Adrenal gland (tissue), 12 donors: ENCODE data around the gene PADI6. TPM values are rescaled to one million over a fixed set of nuclear protein-coding genes. Genes with fewer than 3 reads are reported as not detected.

ENCODE experiments used
- DNase-seq, 7 donors: peaks; one replicate each; pipeline ENCODE4 v3.0.0-alpha.2; 2019 to 2020
- H3K27ac ChIP-seq, 5 donors: fragments of 200-600 bp; sonication (generic) in 4 of 5; 1 replicate in 3 of 5; 2 replicates in 2 of 5; pipeline versions ENCODE4 v1.5.1 to v1.8.0; 2016 to 2020; ENCODE audit warnings: mild to moderate bottlenecking in 1 of 5
- H3K27me3 ChIP-seq: fragments of 200-600 bp; 2 replicates; pipeline ENCODE4 v1.8.0; 2021
- H3K36me3 ChIP-seq, 2 donors: fragments of 200-600 bp; replicated peaks in 1 of 2; 1 replicate in 1 of 2; 2 replicates in 1 of 2; pipeline versions ENCODE4 v1.5.1 to v1.8.0; 2018 to 2022
- H3K4me1 ChIP-seq, 2 donors: fragments of 200-600 bp; replicated peaks in 1 of 2; 1 replicate in 1 of 2; 2 replicates in 1 of 2; pipeline versions ENCODE4 v1.5.1 to v1.8.0; 2018 to 2021
- H3K4me3 ChIP-seq, 4 donors: fragments of 200-600 bp; sonication (generic) in 3 of 4; one replicate each; pipeline ENCODE4 v1.5.1; 2016 to 2018
- H3K9me3 ChIP-seq, 3 donors: fragments of 200-600 bp; sonication (generic) in 1 of 3; replicated peaks in 1 of 3; 1 replicate in 2 of 3; 2 replicates in 1 of 3; pipeline versions ENCODE4 v1.5.1 to v1.8.0; 2016 to 2021
- POLR2A ChIP-seq, 2 donors: fragments of 450-650 bp; IDR thresholded peaks; one replicate each; pipeline ENCODE4 v1.6.1; 2017; ENCODE audit warnings: antibody characterized with exemption in 2 of 2, mild to moderate bottlenecking in 2 of 2, moderate library complexity in 1 of 2
- whole genome bisulfite sequencing, 4 donors: extraction: QIAGEN DNeasy Blood & Tissue Kit in 2 of 4; methylation state at CpG; one replicate each; pipeline versions ENCODE4 v1.1.5 to v1.1.7; 2013 to 2017; 5-methylcytosine and 5-hydroxymethylcytosine counted together
- intact Hi-C, 2 donors: fragments of 100-400 bp; cut with DNase I; formaldehyde crosslinking; loops; one replicate each; pipeline versions ENCODE4 v1.14.1 to v1.15.0; 2022 to 2023
- polyA plus RNA-seq, 3 donors: library from polyadenylated mRNA; stranded (reverse); fragments of 200-250 nt in 2 of 3; fragments of 350-450 nt in 1 of 3; fragmentation: Illumina TruSeq in 1 of 3; extraction: RNeasy Lipid Tissue Mini Kit (QIAGEN cat#74804) in 1 of 3; gene quantifications; one replicate each; pipeline ENCODE4 v1.2.3, GENCODE V29; 2013 to 2014
- total RNA-seq, 9 donors: library from RNA; depleted of rRNA in 4 of 9; stranded (reverse); fragments of >200 nt in 4 of 9; fragments of 120-200 nt in 1 of 9; fragmentation: NEBNext Ultra II Directional in 1 of 9; extraction: Animal tissue kit (Norgen Biotek cat#: 25700) in 1 of 9; gene quantifications; one replicate each; pipeline versions ENCODE4 v1.1.0 to v1.2.4, GENCODE V29; 2013 to 2023
- TF ChIP-seq, protein P1 (sequence below), 6 experiments: fragments of 450-650 bp in 4 of 6; fragments of 200-600 bp in 2 of 6; sonication (generic) in 1 of 6; IDR thresholded peaks; 1 replicate in 5 of 6; 2 replicates in 1 of 6; pipeline versions ENCODE4 v1.5.1 to v1.8.0; 2016 to 2021; ENCODE audit warnings: antibody characterized with exemption in 6 of 6, mild to moderate bottlenecking in 2 of 6, moderate library complexity in 1 of 6
- donor health status: healthy with polysubstance abuse.
- donor health status: Bipolar disorder and iron deficiency.
- donor health status: DM: yes; HTN: yes; CAD: no.
- donor health status: DM: no; HTN: no; CAD: no.
- donor health status: DM: no; HTN: no; CAD: no.
- donor health status: DM: yes; HTN: yes; CAD: no.

Gene PADI6
- total and polyA plus RNA-seq, 12 donors = not detected

DNA sequence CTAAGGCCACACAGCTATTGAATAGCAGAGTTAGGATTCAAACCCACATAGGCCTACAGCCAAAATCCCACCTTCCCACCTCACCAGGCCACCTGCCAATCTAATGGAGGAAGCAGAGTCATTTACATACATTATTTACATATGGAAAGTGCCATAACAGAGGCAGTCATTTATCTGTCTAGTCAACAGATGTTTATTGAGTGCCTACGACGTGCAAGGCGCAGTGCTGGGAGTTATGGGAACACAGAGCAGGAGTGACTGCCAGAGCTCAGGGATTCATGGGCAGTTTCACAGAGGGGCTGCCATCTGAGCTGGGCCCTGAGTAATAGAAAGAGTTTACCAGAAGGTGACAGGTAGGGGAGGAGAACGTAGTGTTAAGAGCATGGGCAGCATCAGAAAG lies 10.3 kb upstream of the PADI6 start:
- DNase-seq = no peak
- H3K4me3 ChIP-seq = no peak overlapping the region
- H3K4me1 ChIP-seq = no peaks in the 10 kb centered on the region
- no peaks in the 10 kb centered on the region for H3K27me3 ChIP-seq
- TF ChIP-seq, protein P1, sequence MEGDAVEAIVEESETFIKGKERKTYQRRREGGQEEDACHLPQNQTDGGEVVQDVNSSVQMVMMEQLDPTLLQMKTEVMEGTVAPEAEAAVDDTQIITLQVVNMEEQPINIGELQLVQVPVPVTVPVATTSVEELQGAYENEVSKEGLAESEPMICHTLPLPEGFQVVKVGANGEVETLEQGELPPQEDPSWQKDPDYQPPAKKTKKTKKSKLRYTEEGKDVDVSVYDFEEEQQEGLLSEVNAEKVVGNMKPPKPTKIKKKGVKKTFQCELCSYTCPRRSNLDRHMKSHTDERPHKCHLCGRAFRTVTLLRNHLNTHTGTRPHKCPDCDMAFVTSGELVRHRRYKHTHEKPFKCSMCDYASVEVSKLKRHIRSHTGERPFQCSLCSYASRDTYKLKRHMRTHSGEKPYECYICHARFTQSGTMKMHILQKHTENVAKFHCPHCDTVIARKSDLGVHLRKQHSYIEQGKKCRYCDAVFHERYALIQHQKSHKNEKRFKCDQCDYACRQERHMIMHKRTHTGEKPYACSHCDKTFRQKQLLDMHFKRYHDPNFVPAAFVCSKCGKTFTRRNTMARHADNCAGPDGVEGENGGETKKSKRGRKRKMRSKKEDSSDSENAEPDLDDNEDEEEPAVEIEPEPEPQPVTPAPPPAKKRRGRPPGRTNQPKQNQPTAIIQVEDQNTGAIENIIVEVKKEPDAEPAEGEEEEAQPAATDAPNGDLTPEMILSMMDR (IDR thresholded peaks at IDR 0.05) = no peak
- no peak for TF ChIP-seq POLR2A (IDR thresholded peaks at IDR 0.05)
- intact Hi-C loops = loop anchor here in 1 of 2 donors (10.0 kb wide), 1 partner anchor 1143 kb away; no protein-coding TSS in a partner anchor
- no peaks in the 10 kb centered on the region for H3K36me3 ChIP-seq
- WGBS, 4 donors = 69 to 88% (median 81%) methylated on average over 4 of the region's 4 CpGs
- no peak overlapping the region for H3K27ac ChIP-seq
- no peaks in the 10 kb centered on the region for H3K9me3 ChIP-seq

DNA sequence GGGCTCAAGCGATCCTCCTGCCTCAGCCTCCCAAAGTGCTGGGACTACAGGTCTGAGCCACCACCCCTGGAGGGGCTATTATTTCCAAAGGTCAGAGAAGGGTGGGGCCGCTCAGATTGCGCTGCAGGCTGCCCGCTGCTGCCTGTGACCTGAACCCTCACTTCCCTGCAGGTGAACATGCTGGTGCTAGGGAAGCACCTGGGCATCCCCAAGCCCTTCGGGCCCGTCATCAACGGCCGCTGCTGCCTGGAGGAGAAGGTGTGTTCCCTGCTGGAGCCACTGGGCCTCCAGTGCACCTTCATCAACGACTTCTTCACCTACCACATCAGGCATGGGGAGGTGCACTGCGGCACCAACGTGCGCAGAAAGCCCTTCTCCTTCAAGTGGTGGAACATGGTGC lies 8.6 kb upstream of the PADI6 start:
- H3K4me3 ChIP-seq = no peak overlapping the region
- TF ChIP-seq POLR2A (IDR thresholded peaks at IDR 0.05) = no peak
- TF ChIP-seq, protein P1 (IDR thresholded peaks at IDR 0.05) = no peak
- intact Hi-C loops = loop anchor here in 1 of 2 donors (10.0 kb wide), 1 partner anchor 1141 kb away; no protein-coding TSS in a partner anchor

GRCh38 chr1:17363771-17364170 lies 8.2 kb upstream of the PADI6 start:
- no peaks in the 10 kb centered on the region for H3K27me3 ChIP-seq
- H3K4me3 ChIP-seq = no peak overlapping the region
- no peak for DNase-seq
- H3K9me3 ChIP-seq = no peaks in the 10 kb centered on the region
- H3K36me3 ChIP-seq = no peaks in the 10 kb centered on the region
- H3K4me1 ChIP-seq = no peaks in the 10 kb centered on the region
- intact Hi-C loops = loop anchor here in 1 of 2 donors (10.0 kb wide), 1 partner anchor 1141 kb away; no protein-coding TSS in a partner anchor
- H3K27ac ChIP-seq = no peak overlapping the region
- no peak for TF ChIP-seq POLR2A (IDR thresholded peaks at IDR 0.05)
- TF ChIP-seq, protein P1 (IDR thresholded peaks at IDR 0.05) = no peak
- WGBS, 4 donors = 75 to 81% (median 77%) methylated on average over 2 to 4 of the region's 4 CpGs

More for the DNA sequence above, 8.6 kb upstream of the PADI6 start:
- no peaks in the 10 kb centered on the region for H3K4me1 ChIP-seq
- H3K27ac ChIP-seq = no peak overlapping the region
- no peak for DNase-seq
- H3K27me3 ChIP-seq = no peaks in the 10 kb centered on the region
- 80 to 93% (median 86%) methylated on average over 5 to 12 of the region's 12 CpGs for WGBS, 4 donors
- no peaks in the 10 kb centered on the region for H3K9me3 ChIP-seq
- no peaks in the 10 kb centered on the region for H3K36me3 ChIP-seq

GRCh38 chr1:17365293-17365692 lies 6.7 kb upstream of the PADI6 start:
- Histone ChIP-seq H3K36me3 (no peaks in the 10 kb centered on the region), H3K4me3 (no peak overlapping the region), H3K27me3 (no peaks in the 10 kb centered on the region), H3K4me1 (no peaks in the 10 kb centered on the region), H3K27ac (no peak overlapping the region), H3K9me3 (no peaks in the 10 kb centered on the region)
- intact Hi-C loops = loop anchor here in 1 of 2 donors (10.0 kb wide), 1 partner anchor 1140 kb away; no protein-coding TSS in a partner anchor
- TF ChIP-seq, protein P1 (IDR thresholded peaks at IDR 0.05) = no peak
- TF ChIP-seq POLR2A (IDR thresholded peaks at IDR 0.05) = no peak
- 56 to 75% (median 66%) methylated on average over 3 of the region's 3 CpGs for WGBS, 4 donors
- no peak for DNase-seq
